ENCODE data around the gene NPPA. TPM values are rescaled to one million over a fixed set of nuclear protein-coding genes. Genes with fewer than 3 reads are reported as not detected.
A peak's percentile ranks its signal among the peaks of the same experiment; 100 is the strongest.

The NPPA gene
- total RNA-seq, 6 experiments from 2014 or later = 0.27 to 2.3 (median 1.3) TPM; not detected in 2

DNA sequence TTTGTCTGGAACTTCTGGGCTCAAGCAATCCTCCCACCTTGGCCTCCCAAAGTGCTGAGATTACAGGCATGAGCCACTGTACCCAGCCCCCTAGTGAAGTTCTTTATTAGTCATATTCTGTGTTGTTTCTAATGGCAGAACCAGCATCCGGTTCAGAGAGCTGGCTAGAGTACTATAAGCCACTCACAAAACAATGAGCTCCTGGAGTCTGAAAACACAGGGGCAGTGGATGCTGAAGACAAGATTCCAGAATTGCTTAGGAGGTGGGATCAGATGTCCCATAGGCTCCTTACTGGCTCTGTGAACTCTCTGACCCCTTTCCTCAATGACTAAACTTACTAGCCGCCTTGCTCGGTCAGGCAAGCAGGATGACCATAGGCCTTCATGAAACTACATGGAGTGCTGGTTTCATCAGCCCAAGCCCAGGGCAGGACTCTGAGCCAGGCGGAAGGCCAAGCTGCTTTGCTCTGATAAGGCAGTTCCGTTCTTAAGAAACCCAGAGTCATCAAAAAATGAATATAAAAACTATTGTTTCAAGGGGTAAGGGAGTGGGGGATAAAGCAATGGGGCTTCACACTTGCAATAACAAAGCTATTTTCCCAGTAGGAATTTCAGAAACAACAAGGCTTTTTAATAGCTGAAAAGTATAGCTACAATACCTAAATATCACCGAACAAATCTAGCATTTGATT, 49.9 kb downstream of the NPPA start:
- Histone ChIP-seq H3K4me3 (no peak overlapping the region), H3K4me1 (peaks cover 0 to 12% (median 3%) of the 10 kb centered on the region in 4 donors), H3K27ac (peak overlapping the region; percentile 30 to 36 (median 31)), H3K9me3 (no peaks in the 10 kb centered on the region), H3K36me3 (peaks cover 0 to 61% (median 21%) of the 10 kb centered on the region in 4 donors), H3K27me3 (no peaks in the 10 kb centered on the region)
- TF ChIP-seq CTCF (IDR thresholded peaks at IDR 0.05) = no peak
- no peak for TF ChIP-seq POLR2A (IDR thresholded peaks at IDR 0.05)
- DNase-seq (peak in 1 of 3 donors; percentile 70), ATAC-seq (peak; percentile 52 to 73 (median 61))
- 51% methylated on average over 6 of the region's 6 CpGs for WGBS (ENCODE audit: insufficient coverage, low coverage, low lambda C conversion rate, missing lambda C conversion rate)
- intact Hi-C loops (cut with DNase I) = no loop called here

GRCh38 chr1:11796036-11796828, 51.4 kb downstream of the NPPA start:
- peak in 2 of 4 donors; percentile 7 to 22 for ATAC-seq
- Histone ChIP-seq H3K27ac (peak overlapping the region in 2 of 3 donors; percentile 26 to 30), H3K4me1 (peaks cover 0 to 25% (median 5%) of the 10 kb centered on the region in 4 donors), H3K9me3 (no peaks in the 10 kb centered on the region), H3K4me3 (no peak overlapping the region), H3K36me3 (peaks cover 0 to 61% (median 24%) of the 10 kb centered on the region in 4 donors), H3K27me3 (no peaks in the 10 kb centered on the region)
- intact Hi-C loops (cut with DNase I) = no loop called here
- WGBS (ENCODE audit: insufficient coverage, low coverage, low lambda C conversion rate, missing lambda C conversion rate) = 86% methylated on average over 1 of the region's 15 CpGs
- DNase-seq = peak in 1 of 3 donors; percentile 11
- TF ChIP-seq CTCF (IDR thresholded peaks at IDR 0.05) = no peak
- TF ChIP-seq POLR2A (IDR thresholded peaks at IDR 0.05) = no peak

Small RNA genes within 50 kb of the gene (small RNA-seq; reads per million reads assigned to genes)
- gene RF02156 (0 reads per million in 2 experiments), gene RF02157 (0 reads per million in 2 experiments), gene RF02158 (0 reads per million in 2 experiments)

Other genes with a start within 250 kb of the NPPA start
- gene FBXO2, start 193.4 kb downstream of the NPPA start, total RNA-seq = 10 to 100 TPM in 4 of 6 experiments, 1 to 10 TPM in 2; 6.6 to 23.7 (median 16.0) TPM
- 10 to 100 TPM in 4 of 6 experiments, 1 to 10 TPM in 2; 8.7 to 15.3 (median 10.5) TPM for gene FBXO44, start 192.9 kb downstream of the NPPA start, total RNA-seq
- 10 to 100 TPM in 4 of 6 experiments, 1 to 10 TPM in 2; 7.0 to 21.1 (median 11.5) TPM for gene FBXO6, start 183.6 kb downstream of the NPPA start, total RNA-seq
- gene MAD2L2, start 166.6 kb downstream of the NPPA start, total RNA-seq = 10 to 100 TPM; 18.0 to 66.4 (median 29.7) TPM
- not detected for gene DRAXIN, start 156.1 kb downstream of the NPPA start, total RNA-seq
- gene AGTRAP, start 111.6 kb downstream of the NPPA start, total RNA-seq = 10 to 100 TPM in 3 of 6 experiments, 1 to 10 TPM in 3; 6.4 to 20.5 (median 11.4) TPM
- not detected for gene C1orf167, start 85.6 kb downstream of the NPPA start, total RNA-seq
- 10 to 100 TPM; 10.6 to 20.1 (median 15.6) TPM for gene MTHFR, start 41.8 kb downstream of the NPPA start, total RNA-seq
- gene CLCN6, start 41.6 kb downstream of the NPPA start, total RNA-seq = 10 to 100 TPM in 2 of 6 experiments, 1 to 10 TPM in 4; 4.2 to 12.7 (median 9.2) TPM
- gene NPPB, start 11.2 kb upstream of the NPPA start, total RNA-seq = under 1 TPM in 1 of 6 experiments, not detected in 5; 0.44 TPM
- gene KIAA2013, start 78.6 kb upstream of the NPPA start, total RNA-seq = 10 to 100 TPM; 33.5 to 75.1 (median 43.0) TPM
- 100 to 1,000 TPM in 2 of 6 experiments, 10 to 100 TPM in 4; 70.2 to 119 (median 93.8) TPM for gene PLOD1, start 86.9 kb upstream of the NPPA start, total RNA-seq
- 10 to 100 TPM; 46.2 to 64.0 (median 61.7) TPM for gene MFN2, start 132.7 kb upstream of the NPPA start, total RNA-seq
- 10 to 100 TPM in 5 of 6 experiments, 1 to 10 TPM in 1; 7.6 to 19.7 (median 12.1) TPM for gene MIIP, start 171.7 kb upstream of the NPPA start, total RNA-seq
- under 1 TPM in 5 of 6 experiments, not detected in 1; 0.12 to 0.29 (median 0.19) TPM for gene TNFRSF8, start 215.5 kb upstream of the NPPA start, total RNA-seq